Right atrium auricular region (tissue), 2 donors: ENCODE data around the gene NUDT8. TPM values are rescaled to one million over a fixed set of nuclear protein-coding genes. Genes with fewer than 3 reads are reported as not detected.

Source experiments
- DNase-seq: peaks from one replicate; pipeline ENCODE4 v3.0.0-alpha.2; 2019; ENCODE audit warnings: low spot score
- H3K27ac ChIP-seq, 2 donors: fragments of 200-600 bp; sonication (generic); 1 replicate in 1 of 2; 2 replicates in 1 of 2; pipeline ENCODE4 v1.5.1; 2016 to 2019
- H3K27me3 ChIP-seq, 2 donors: fragments of 200-600 bp; sonication (generic); one replicate each; pipeline versions ENCODE4 v1.5.1 to v1.6.0; 2017 to 2019
- H3K36me3 ChIP-seq: fragments of 200-600 bp; sonication (generic); one replicate; pipeline ENCODE4 v1.5.1; 2016
- H3K4me1 ChIP-seq, 2 donors: fragments of 200-600 bp; sonication (generic); one replicate each; pipeline versions ENCODE4 v1.5.1 to v1.6.0; 2017 to 2019
- H3K4me3 ChIP-seq, 2 donors: fragments of 200-600 bp; sonication (generic); 1 replicate in 1 of 2; 2 replicates in 1 of 2; pipeline ENCODE4 v1.5.1; 2017 to 2019; ENCODE audit warnings: mild to moderate bottlenecking in 1 of 2, moderate library complexity in 1 of 2
- H3K9me3 ChIP-seq, 2 donors: fragments of 200-600 bp; sonication (generic); one replicate each; pipeline ENCODE4 v1.5.1; 2019
- total RNA-seq, 2 donors: library from RNA; depleted of rRNA; stranded (reverse); fragments of >200 nt; gene quantifications; one replicate each; pipeline ENCODE4 v1.1.0, GENCODE V29; 2016
- TF ChIP-seq, protein P1 (sequence below), 2 donors: fragments of 200-600 bp; sonication (generic); IDR thresholded peaks; one replicate each; pipeline ENCODE4 v1.5.1; 2019; ENCODE audit warnings: antibody characterized with exemption in 2 of 2

NUDT8 gene, protein sequence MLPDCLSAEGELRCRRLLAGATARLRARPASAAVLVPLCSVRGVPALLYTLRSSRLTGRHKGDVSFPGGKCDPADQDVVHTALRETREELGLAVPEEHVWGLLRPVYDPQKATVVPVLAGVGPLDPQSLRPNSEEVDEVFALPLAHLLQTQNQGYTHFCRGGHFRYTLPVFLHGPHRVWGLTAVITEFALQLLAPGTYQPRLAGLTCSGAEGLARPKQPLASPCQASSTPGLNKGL
- total RNA-seq: 10 to 100 TPM; 29.8 to 78.6 TPM

- peak within 1 kb of the TSS; percentile 93 to 95 for H3K27ac ChIP-seq
- no peaks in the 10 kb centered on the region for H3K27me3 ChIP-seq
- peak; percentile 87 for DNase-seq
- H3K4me1 ChIP-seq: peaks cover 0 to 31% of the 10 kb centered on the region in 2 donors
- TF ChIP-seq, protein P1, sequence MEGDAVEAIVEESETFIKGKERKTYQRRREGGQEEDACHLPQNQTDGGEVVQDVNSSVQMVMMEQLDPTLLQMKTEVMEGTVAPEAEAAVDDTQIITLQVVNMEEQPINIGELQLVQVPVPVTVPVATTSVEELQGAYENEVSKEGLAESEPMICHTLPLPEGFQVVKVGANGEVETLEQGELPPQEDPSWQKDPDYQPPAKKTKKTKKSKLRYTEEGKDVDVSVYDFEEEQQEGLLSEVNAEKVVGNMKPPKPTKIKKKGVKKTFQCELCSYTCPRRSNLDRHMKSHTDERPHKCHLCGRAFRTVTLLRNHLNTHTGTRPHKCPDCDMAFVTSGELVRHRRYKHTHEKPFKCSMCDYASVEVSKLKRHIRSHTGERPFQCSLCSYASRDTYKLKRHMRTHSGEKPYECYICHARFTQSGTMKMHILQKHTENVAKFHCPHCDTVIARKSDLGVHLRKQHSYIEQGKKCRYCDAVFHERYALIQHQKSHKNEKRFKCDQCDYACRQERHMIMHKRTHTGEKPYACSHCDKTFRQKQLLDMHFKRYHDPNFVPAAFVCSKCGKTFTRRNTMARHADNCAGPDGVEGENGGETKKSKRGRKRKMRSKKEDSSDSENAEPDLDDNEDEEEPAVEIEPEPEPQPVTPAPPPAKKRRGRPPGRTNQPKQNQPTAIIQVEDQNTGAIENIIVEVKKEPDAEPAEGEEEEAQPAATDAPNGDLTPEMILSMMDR (IDR thresholded peaks at IDR 0.05): peak; percentile 67 to 90
- peak within 1 kb of the TSS; percentile 54 to 69 for H3K4me3 ChIP-seq
- no peaks in the 10 kb centered on the region for H3K9me3 ChIP-seq
- no peaks in the 10 kb centered on the region for H3K36me3 ChIP-seq
Observed at GRCh38 chr11:67629386-67630227, at the start of gene NUDT8. TSS of gene NUDT8 (minus strand) at chr11:67629937. CDS start at chr11:67629911, 26 bp downstream.

DNA sequence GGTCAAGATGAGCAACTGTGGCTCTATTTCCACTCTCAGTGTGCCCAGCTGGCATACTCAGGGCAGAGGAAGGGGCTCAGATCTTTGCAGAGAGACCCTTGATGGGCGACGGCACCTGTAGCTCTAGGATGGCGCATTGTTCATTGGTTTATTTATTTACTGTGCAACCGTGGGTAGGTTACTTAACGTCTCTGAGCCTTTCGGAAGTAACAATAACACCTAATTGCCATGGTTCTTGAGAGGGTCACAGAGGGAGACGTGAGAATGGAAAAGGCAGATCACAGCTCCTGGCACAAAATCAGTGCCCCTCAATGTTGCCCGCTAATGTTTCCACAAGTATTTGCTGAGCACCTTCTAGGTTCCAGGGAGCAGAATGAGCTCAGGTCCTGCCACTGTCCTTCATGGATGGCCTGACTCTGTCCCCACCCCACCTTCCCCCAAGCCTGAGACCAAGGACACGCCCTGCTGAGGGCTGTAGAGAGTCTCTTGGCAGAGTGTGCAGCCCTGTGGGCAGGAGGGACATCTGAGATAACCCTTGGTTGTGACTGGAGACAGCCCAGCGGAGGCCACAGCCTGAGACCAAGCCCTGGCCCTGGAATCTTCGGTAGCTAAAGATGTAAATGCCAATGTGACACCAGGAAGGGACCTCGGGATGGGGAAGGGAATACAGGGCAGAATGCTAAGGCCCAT is 45.5 kb upstream of the NUDT8 start:
- Histone ChIP-seq H3K9me3 (peaks cover 0 to 7% of the 10 kb centered on the region in 2 donors), H3K4me1 (no peaks in the 10 kb centered on the region), H3K27ac (no peak overlapping the region), H3K4me3 (no peak overlapping the region), H3K27me3 (no peaks in the 10 kb centered on the region), H3K36me3 (no peaks in the 10 kb centered on the region)
- TF ChIP-seq, protein P1 (IDR thresholded peaks at IDR 0.05): no peak
- DNase-seq: no peak

GRCh38 chr11:67674442-67674871 is 44.7 kb upstream of the NUDT8 start, which contains the start of gene ALDH3B2:
TSS of gene ALDH3B2 (minus strand) at chr11:67674623. CDS start at chr11:67666935, 7,688 bp downstream.
- DNase-seq: no peak
- H3K36me3 ChIP-seq: no peaks in the 10 kb centered on the region
- H3K4me3 ChIP-seq: no peak within 1 kb of the TSS
- H3K9me3 ChIP-seq: peaks cover 0 to 7% of the 10 kb centered on the region in 2 donors
- H3K27ac ChIP-seq: no peak within 1 kb of the TSS
- TF ChIP-seq, protein P1 (IDR thresholded peaks at IDR 0.05): no peak
- no peaks in the 10 kb centered on the region for H3K4me1 ChIP-seq
- H3K27me3 ChIP-seq: no peaks in the 10 kb centered on the region

DNA sequence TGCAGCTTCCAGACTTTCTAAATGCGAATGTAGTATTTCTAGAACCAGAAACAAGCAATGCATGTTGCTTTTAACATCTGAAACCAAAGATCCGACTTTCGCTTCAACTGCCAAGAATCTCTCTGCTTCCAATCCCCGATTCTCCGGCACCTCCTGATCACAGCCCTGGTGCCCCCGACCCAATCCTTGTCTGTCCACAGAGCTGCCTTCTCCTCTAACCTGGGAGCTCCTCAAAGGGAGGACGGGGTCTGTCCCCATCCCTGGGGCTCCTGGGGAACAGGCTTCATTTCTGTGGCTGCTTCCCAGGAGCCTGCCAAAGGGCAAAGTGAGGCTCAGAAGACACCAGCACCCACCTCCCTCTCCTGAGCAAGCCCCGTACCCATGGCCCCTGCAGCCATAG is 44.2 kb upstream of the NUDT8 start:
- TF ChIP-seq, protein P1 (IDR thresholded peaks at IDR 0.05): no peak
- Histone ChIP-seq H3K27me3 (no peaks in the 10 kb centered on the region), H3K27ac (no peak overlapping the region), H3K9me3 (peaks cover 0 to 7% of the 10 kb centered on the region in 2 donors), H3K4me1 (no peaks in the 10 kb centered on the region), H3K4me3 (no peak overlapping the region), H3K36me3 (no peaks in the 10 kb centered on the region)
- no peak for DNase-seq

GRCh38 chr11:67673358-67673757 is 43.6 kb upstream of the NUDT8 start:
- H3K27ac ChIP-seq: no peak overlapping the region
- TF ChIP-seq, protein P1 (IDR thresholded peaks at IDR 0.05): no peak
- peaks cover 0 to 7% of the 10 kb centered on the region in 2 donors for H3K9me3 ChIP-seq
- no peak overlapping the region for H3K4me3 ChIP-seq
- no peaks in the 10 kb centered on the region for H3K36me3 ChIP-seq
- H3K4me1 ChIP-seq: no peaks in the 10 kb centered on the region
- DNase-seq: no peak
- H3K27me3 ChIP-seq: no peaks in the 10 kb centered on the region
